Effector memory CD4-positive, alpha-beta T cell (primary cell): ENCODE results near the gene MYCN.

Experiments
- DNase-seq, 3 donors: peaks; one replicate each; pipeline ENCODE4 v3.0.0-alpha.2; 2020
- H3K27ac ChIP-seq: 2 replicates; pipeline ENCODE4 v1.7.0; 2013; ENCODE audit warnings: mild to moderate bottlenecking, low read length, moderate library complexity; ENCODE audit not compliant: insufficient read depth, poor library complexity, severe bottlenecking
- H3K27me3 ChIP-seq: replicated peaks from 2 replicates; pipeline ENCODE4 v1.7.0; 2013; ENCODE audit warnings: mild to moderate bottlenecking, low read length; ENCODE audit not compliant: insufficient read depth, control insufficient read depth, poor library complexity, severe bottlenecking
- H3K36me3 ChIP-seq: 2 replicates; pipeline ENCODE4 v1.7.0; 2013; ENCODE audit warnings: mild to moderate bottlenecking, low read length, moderate library complexity; ENCODE audit not compliant: control insufficient read depth, insufficient read depth
- H3K4me1 ChIP-seq: 2 replicates; pipeline ENCODE4 v1.7.0; 2013; ENCODE audit warnings: low read length, mild to moderate bottlenecking; ENCODE audit not compliant: control insufficient read depth, insufficient read depth, poor library complexity, severe bottlenecking
- H3K4me3 ChIP-seq: 2 replicates; pipeline ENCODE4 v1.7.0; 2013; ENCODE audit warnings: low read length, low read depth, mild to moderate bottlenecking; ENCODE audit not compliant: insufficient read depth, poor library complexity, severe bottlenecking
- H3K9me3 ChIP-seq: 2 replicates; pipeline ENCODE4 v1.7.0; 2013; ENCODE audit warnings: mild to moderate bottlenecking, low read length, moderate library complexity; ENCODE audit not compliant: control insufficient read depth

Gene MYCN

DNA sequence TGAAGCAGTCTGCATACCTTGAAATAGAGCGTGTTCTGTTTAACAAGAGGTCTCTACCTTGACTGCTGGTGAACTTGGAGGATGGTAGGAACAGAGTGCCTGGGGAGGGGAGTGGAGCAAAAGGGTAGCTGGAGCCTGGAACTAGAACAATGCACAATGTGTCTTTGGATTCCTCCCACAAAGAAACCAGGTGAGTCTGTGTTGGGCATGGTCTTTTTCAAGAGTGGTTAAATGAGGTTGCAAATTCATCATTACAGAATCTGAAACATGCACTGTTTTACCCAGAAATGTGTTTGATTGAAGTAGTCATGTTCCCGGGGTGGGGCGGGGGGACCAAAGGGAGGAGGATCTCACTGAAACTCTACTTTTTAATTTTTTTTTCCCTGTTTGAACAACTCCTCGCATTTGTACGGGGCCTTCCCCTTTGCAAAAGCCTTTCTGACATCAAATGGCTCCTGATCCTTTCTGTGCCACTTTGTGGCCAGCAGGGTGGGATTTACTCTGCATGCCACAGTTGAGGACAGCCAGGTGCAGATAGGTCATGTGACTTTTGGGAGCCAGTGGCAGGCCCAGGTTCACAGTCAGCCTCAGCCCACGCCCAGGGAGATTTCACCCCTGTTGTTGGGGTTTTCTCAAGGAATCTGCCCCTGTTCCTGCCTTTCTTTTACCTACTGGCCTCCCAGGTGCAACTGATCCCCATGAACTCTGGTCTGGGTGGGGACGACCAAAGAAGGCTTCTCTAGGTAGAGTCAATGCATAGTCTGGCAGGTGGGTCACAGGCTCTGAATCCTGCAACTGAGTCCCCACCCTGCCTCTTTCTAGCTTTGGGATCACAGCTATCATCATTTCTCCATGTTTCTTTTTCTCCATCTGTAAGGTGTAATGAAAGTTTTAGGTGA is 28.2 kb downstream of the MYCN start:
- DNase-seq, result no peak
- H3K27ac ChIP-seq, result no peak overlapping the region
- H3K9me3 ChIP-seq, result no peaks in the 10 kb centered on the region
- H3K27me3 ChIP-seq, result no peaks in the 10 kb centered on the region
- H3K4me3 ChIP-seq, result no peak overlapping the region
- H3K36me3 ChIP-seq, result no peaks in the 10 kb centered on the region
- peaks cover 20% of the 10 kb centered on the region for H3K4me1 ChIP-seq

DNA sequence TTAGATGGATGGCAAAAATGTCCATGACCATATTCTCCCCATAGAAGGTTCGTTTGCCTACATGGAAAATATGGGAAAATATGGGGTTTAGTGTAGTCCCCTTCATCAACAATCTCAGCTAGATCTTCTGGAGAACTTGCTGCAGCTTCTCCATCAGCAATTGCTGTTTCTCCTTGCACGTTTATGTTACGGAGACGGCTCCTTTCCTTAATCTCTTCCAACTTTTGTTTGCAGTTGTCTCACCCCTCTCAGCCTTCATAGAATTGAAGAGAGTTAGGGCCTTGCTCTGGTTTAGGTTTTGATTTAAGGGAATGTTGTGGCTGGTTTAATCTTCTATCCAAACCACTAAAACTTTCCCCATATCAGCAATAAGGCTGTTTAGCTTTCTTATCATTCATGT is 28.9 kb downstream of the MYCN start:
- Histone ChIP-seq H3K4me3 (no peak overlapping the region), H3K27me3 (no peaks in the 10 kb centered on the region), H3K4me1 (peaks cover 20% of the 10 kb centered on the region), H3K9me3 (no peaks in the 10 kb centered on the region), H3K27ac (no peak overlapping the region), H3K36me3 (no peaks in the 10 kb centered on the region)
- DNase-seq, result no peak

DNA sequence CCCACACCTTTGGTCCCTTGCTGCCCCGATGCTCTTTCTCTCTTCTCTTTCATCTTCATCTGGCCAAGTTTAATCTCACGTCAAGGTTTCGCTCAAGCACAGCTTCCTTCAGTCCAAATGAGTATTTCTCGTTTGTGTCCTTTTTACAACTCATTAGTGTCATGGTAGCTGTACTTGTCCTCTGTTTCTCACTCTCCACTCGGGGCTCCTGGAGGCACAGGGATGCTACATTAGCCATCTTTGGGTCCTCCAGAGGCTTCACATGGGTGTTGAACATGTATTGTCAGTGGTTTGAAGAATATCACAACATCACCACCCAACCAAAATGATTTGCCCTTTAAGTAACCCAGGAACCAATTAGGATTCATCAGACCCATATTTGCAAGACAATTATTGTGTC is 30.4 kb downstream of the MYCN start:
- DNase-seq, result no peak
- Histone ChIP-seq H3K36me3 (no peaks in the 10 kb centered on the region), H3K9me3 (no peaks in the 10 kb centered on the region), H3K4me1 (peaks cover 12% of the 10 kb centered on the region), H3K4me3 (no peak overlapping the region), H3K27ac (no peak overlapping the region), H3K27me3 (no peaks in the 10 kb centered on the region)

DNA sequence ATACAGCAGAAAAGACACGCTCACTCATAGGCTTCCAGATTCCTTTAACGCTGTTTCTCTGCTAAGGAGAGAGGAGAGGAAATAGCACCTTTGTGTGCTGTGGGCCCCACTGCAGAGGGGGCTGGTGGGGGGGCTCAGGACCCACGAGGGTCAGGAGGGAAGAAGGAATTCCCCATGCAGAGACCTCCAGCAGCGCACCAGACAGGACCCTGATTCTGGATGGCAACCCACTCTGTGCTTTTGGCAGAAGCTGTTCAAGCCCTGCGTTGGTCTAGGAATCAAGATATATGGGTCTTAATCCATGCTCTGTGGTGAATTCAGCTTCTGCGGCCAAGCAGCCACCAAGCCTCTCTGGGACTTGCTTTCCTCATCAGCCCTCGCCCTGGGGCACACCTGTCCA is 31.0 kb downstream of the MYCN start:
- no peaks in the 10 kb centered on the region for H3K27me3 ChIP-seq

DNA sequence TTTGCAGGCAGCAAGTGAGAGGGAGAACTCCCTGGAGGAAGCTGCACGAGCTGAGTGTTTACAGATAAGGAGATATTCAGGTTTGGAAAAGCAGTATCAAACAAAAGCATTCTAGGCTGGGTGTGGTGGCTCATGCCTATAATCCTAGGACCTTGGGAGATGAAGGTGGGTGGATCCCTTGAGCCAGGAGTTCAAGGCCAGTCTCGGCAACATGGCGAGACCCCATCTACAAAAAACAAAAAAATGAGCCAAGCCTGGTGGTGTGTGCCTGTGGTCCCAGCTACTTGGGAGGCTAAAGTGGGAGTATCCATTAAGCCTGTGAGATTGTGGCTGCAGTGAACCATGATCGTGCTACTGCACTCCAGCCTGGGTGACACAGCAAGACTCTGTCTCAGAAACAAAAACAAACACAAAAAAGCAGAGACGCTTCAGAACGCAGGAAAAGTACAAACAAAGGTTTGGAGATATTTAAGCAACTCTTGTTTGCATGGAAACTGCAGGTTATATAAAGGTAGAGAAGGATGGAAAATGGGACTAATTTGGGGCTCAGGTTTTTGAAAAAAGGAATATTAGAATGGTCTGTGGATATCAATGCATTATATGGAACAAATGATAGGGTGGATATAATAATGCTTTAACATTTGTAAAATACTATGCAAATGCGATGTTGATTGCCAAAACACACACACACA is 31.6 kb downstream of the MYCN start:
- Histone ChIP-seq H3K4me3 (no peak overlapping the region), H3K27ac (no peak overlapping the region), H3K4me1 (peaks cover 5% of the 10 kb centered on the region), H3K27me3 (no peaks in the 10 kb centered on the region), H3K9me3 (no peaks in the 10 kb centered on the region), H3K36me3 (no peaks in the 10 kb centered on the region)
- no peak for DNase-seq

More for the DNA sequence above, 31.0 kb downstream of the MYCN start:
- peaks cover 6% of the 10 kb centered on the region for H3K4me1 ChIP-seq
- DNase-seq, result no peak
- no peak overlapping the region for H3K27ac ChIP-seq
- no peaks in the 10 kb centered on the region for H3K9me3 ChIP-seq
- no peaks in the 10 kb centered on the region for H3K36me3 ChIP-seq
- H3K4me3 ChIP-seq, result no peak overlapping the region

DNA sequence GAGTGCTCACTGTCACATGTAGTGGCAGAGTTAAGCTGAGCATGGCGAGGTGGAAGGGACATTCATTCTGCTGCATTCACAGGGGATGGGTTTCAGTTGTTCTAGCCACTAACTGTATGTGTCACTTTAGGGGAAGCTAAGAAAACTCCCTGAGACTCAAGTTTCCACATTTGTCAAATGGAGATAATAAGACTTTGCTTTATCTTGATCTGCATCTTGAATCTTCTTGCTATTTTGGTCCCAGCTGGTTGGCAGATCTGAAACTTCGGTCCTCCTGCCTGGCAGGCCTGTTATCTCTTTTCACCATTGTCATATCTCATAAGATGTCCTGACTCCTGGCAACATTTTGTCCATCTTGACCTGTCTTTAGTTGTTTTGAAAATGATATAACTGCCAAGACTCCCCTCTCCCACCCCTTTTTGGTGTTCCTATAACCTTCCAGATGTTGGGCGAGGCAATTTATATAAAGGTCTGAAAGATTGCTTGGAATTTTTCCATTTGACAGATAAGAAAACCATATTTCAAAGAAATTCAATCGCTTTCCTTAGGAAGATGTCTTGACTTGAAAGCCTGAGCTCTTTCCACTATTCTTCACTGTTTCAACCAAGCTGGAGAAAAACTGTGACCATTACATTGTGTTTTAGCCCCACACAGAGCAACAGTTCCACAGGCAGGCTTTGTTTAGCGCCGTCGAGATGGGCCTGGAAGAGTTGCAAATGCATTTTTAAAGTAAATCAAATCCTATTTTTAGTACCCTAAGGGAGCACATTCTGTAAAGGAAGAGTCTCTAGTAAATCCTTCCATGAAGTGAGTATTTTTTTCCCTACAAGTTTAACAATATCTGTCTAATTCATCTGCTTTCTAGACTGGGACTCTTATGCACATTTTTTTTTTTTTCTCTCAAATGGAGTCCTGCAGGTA is 33.4 kb downstream of the MYCN start:
- no peak for DNase-seq

DNA sequence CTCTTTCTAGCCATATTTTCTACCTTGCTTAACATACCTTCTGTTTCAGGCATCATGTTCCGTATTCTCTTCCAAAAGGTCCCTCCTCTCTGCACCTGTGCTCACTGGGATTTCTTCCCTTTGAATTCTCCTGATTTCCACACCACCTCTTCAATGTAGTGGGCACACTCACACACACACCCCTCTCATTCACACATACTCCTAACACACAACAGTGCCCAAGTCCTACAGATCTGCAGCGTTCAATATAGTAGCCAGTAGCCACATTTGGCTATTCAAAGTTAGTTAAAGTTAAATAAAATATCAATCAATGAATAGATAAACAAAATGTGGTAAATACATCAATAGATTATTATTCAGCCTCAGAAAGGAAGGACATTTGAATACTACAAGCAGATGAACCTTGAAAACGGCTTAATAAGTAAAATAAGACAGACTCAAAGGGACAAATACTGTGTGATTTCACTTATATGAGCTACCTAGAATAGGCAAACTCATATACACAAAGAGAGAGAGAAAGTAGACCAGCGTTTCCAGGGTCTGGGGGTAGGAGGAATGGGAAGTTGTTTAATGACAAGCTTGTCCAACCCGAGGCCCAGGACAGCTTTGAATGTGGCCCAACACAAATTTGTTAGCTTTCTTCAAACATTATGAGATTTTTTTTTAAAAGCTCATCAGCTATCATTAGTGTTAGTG is 34.4 kb downstream of the MYCN start:
- H3K4me1 ChIP-seq, result no peaks in the 10 kb centered on the region
- no peak for DNase-seq
- no peaks in the 10 kb centered on the region for H3K9me3 ChIP-seq
- H3K27me3 ChIP-seq, result no peaks in the 10 kb centered on the region
- no peaks in the 10 kb centered on the region for H3K36me3 ChIP-seq
- no peak overlapping the region for H3K27ac ChIP-seq
- no peak overlapping the region for H3K4me3 ChIP-seq

More for the DNA sequence above, 33.4 kb downstream of the MYCN start:
- H3K27me3 ChIP-seq, result no peaks in the 10 kb centered on the region
- no peaks in the 10 kb centered on the region for H3K36me3 ChIP-seq
- H3K4me3 ChIP-seq, result no peak overlapping the region
- H3K4me1 ChIP-seq, result no peaks in the 10 kb centered on the region
- H3K27ac ChIP-seq, result no peak overlapping the region
- no peaks in the 10 kb centered on the region for H3K9me3 ChIP-seq

DNA sequence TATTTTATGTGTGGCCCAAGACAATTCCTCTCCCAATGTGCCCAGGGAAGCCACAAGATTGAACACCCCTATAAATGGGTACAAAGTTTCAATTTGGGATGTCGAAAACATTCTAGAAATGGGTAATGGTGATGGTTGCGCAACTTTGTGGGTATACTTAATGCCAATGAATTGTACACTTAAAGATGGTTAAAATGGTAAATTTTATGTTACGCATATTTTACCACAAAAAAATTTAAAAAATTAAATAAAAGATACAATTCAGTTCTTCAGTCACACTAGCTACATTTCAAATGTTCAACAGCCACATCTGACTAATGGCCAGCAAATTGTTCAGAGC is 34.9 kb downstream of the MYCN start:
- no peak for DNase-seq
- no peaks in the 10 kb centered on the region for H3K36me3 ChIP-seq
- H3K9me3 ChIP-seq, result no peaks in the 10 kb centered on the region
- H3K27ac ChIP-seq, result no peak overlapping the region
- H3K27me3 ChIP-seq, result no peaks in the 10 kb centered on the region
- H3K4me1 ChIP-seq, result no peaks in the 10 kb centered on the region
- H3K4me3 ChIP-seq, result no peak overlapping the region

DNA sequence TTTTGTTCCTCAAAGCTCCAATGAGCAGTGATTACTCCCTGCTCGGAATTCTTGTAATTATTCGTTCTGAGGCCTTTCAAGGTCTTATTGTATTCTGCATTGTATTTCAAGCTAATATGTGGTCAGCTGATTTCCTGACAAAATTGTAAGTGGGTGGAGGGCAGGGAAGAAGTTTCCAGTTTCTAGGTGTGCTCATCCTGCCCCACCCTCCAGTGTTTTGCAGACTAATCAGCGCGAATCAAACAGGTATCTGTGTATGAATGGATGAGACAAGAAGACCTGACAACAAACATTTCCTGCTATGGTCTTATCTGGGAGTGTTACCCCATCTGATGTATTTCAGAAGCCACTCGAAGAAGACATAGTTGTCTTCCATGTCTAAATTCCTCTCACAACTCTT is 35.3 kb downstream of the MYCN start:
- H3K4me3 ChIP-seq, result no peak overlapping the region
- H3K36me3 ChIP-seq, result no peaks in the 10 kb centered on the region
- no peaks in the 10 kb centered on the region for H3K27me3 ChIP-seq
- no peak overlapping the region for H3K27ac ChIP-seq
- no peaks in the 10 kb centered on the region for H3K9me3 ChIP-seq
- H3K4me1 ChIP-seq, result no peaks in the 10 kb centered on the region
- no peak for DNase-seq
